Naive B cell (primary cell): ENCODE measurements around the gene BZW2. TPM values are rescaled to one million over a fixed set of nuclear protein-coding genes. Genes with fewer than 3 reads are reported as not detected.
"Not testable (repeated sequence)": the region's sequence is repeated elsewhere in the genome, so short reads cannot be mapped to it uniquely, and the experiment has no call there.

Source experiments
- ATAC-seq, 2 donors: fragments of 150-1000 bp; cut with Tn5 transposase; 2 replicates each; pipeline ENCODE4 v1.10.0; 2021; ENCODE audit warnings: low read depth in 2 of 2, mild to moderate bottlenecking in 2 of 2, moderate library complexity in 2 of 2
- DNase-seq: peaks from one replicate; pipeline ENCODE4 v3.0.0; 2022
- H3K27ac Mint-ChIP-seq, 6 donors: one replicate each; pipeline ENCODE4 v1.8.0; 2020 to 2022; ENCODE audit warnings: mild to moderate bottlenecking in 6 of 6, mixed read lengths in 6 of 6, moderate library complexity in 5 of 6, inconsistent platforms in 2 of 6
- H3K27me3 Mint-ChIP-seq, 3 donors: one replicate each; pipeline ENCODE4 v1.8.0; 2021 to 2022; ENCODE audit warnings: mixed read lengths in 3 of 3, mild to moderate bottlenecking in 1 of 3
- H3K36me3 Mint-ChIP-seq, 2 donors: one replicate each; pipeline ENCODE4 v1.8.0; 2020 to 2022; ENCODE audit warnings: mixed read lengths in 2 of 2, inconsistent platforms in 1 of 2, mild to moderate bottlenecking in 1 of 2
- H3K4me1 Mint-ChIP-seq, 3 donors: one replicate each; pipeline ENCODE4 v1.8.0; 2020 to 2022; ENCODE audit warnings: mixed read lengths in 3 of 3, inconsistent platforms in 1 of 3, mild to moderate bottlenecking in 1 of 3, moderate library complexity in 1 of 3
- H3K4me3 Mint-ChIP-seq, 8 donors: one replicate each; pipeline ENCODE4 v1.8.0; 2020 to 2022; ENCODE audit warnings: mild to moderate bottlenecking in 8 of 8, mixed read lengths in 8 of 8, moderate library complexity in 8 of 8, inconsistent platforms in 2 of 8
- H3K9me3 Mint-ChIP-seq, 7 donors: one replicate each; pipeline ENCODE4 v1.8.0; 2020 to 2022; ENCODE audit warnings: mixed read lengths in 7 of 7, mild to moderate bottlenecking in 5 of 7, inconsistent platforms in 2 of 7, moderate library complexity in 1 of 7
- polyA plus RNA-seq, 6 donors: library from polyadenylated mRNA; unstranded; fragments of 300-500 nt; fragmentation: Illumina TruSeq; gene quantifications; one replicate each; pipeline ENCODE4 v1.2.3, GENCODE V29; 2021; ENCODE audit warnings: low read depth in 6 of 6

Gene BZW2
- polyA plus RNA-seq, 6 donors from 2014 or later: 38.6 to 71.2 (median 53.4) TPM

DNA sequence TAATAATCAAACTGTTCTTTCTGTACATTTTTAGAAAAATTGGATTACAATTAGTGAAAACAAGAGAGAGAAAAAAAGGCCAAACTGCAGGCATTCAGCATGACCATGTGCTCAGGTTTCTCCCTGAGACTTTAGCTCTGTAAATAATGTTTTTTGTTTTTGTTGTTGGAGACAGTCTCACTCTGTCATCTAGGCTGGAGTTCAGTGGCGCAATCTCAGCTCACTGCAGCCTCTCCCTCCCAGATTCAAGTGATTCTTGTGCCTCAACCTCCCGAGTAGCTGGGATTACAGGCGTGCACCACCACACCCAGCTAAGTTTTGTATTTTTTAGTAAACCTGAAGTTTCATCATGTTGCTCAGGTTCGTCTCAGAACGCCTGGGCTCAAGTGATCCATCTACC lies 23.0 kb downstream of the BZW2 start:
- Mint-ChIP-seq H3K36me3 (peaks cover 25 to 27% of the 10 kb centered on the region in 2 donors), H3K27ac (no peak overlapping the region), H3K4me1 (peaks cover 0 to 7% (median 4%) of the 10 kb centered on the region in 3 donors), H3K27me3 (no peaks in the 10 kb centered on the region), H3K9me3 (peaks cover 0 to 6% (median 0%) of the 10 kb centered on the region in 7 donors), H3K4me3 (no peak overlapping the region)
- ATAC-seq (no peak), DNase-seq (no peak)

- peaks cover 25 to 27% of the 10 kb centered on the region in 2 donors for H3K36me3 Mint-ChIP-seq
- H3K9me3 Mint-ChIP-seq: peaks cover 0 to 6% (median 0%) of the 10 kb centered on the region in 7 donors
- DNase-seq (no peak), ATAC-seq (no peak)
- no peaks in the 10 kb centered on the region for H3K27me3 Mint-ChIP-seq
- H3K4me3 Mint-ChIP-seq: no peak overlapping the region
- no peak overlapping the region for H3K27ac Mint-ChIP-seq
- peaks cover 0 to 7% (median 0%) of the 10 kb centered on the region in 3 donors for H3K4me1 Mint-ChIP-seq
Measured at GRCh38 chr7:16669581-16669980, 23.6 kb downstream of the BZW2 start.

DNA sequence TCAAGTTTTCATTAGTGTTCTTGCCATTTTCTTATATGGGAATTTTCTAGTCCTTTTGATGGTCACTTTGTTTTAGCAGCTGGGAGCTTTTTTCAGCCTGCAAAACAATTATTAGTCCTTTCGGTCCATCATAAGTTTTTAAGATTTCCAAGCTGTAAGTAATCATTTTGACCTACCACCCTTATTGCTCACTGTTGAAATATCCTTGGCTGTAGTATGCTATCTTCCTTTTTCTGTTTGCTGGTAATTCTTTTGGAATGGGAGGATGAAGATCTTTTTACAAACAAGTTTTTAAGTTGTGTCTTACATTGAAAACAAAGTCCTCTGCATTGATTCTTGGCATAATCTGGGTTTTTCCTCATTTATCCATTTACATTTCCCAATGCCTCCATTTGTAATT lies 24.0 kb downstream of the BZW2 start:
- ATAC-seq (no peak), DNase-seq (no peak)
- Mint-ChIP-seq H3K9me3 (peaks cover 0 to 6% (median 0%) of the 10 kb centered on the region in 7 donors), H3K36me3 (peaks cover 25 to 27% of the 10 kb centered on the region in 2 donors), H3K27ac (no peak overlapping the region), H3K4me3 (no peak overlapping the region), H3K4me1 (peaks cover 0 to 7% (median 0%) of the 10 kb centered on the region in 3 donors), H3K27me3 (no peaks in the 10 kb centered on the region)

DNA sequence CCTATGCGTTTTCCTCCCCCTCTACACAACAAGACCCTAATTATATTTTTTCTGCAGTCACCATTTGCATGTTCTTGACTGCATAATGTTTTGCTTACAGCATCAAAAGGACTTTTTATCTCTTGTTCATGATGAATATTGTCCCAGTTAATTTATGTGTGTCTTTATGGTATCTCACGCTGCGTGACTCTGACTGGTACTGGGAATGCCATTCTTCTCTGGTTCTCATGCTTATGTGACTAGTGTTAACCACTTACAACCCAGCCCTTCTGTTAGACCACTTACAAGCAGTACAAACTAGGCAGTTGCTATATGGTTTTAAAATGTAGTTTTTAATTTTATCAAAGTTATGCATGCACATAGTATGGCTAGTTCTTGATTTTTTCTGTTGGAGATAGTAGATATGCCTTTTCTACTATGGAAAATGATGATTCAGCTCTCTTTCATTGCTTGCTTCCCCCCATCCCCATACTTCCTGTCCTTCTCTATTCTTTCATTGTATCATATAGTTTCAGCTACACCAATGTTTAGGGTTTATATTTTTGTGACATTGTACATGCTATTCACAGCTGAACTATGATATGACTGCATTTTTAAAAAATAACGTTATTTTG lies 24.9 kb downstream of the BZW2 start:
- H3K4me3 Mint-ChIP-seq: no peak overlapping the region
- H3K27ac Mint-ChIP-seq: peak overlapping the region in 1 of 6 donors; percentile 8
- ATAC-seq (no peak), DNase-seq (no peak)
- peaks cover 21 to 27% of the 10 kb centered on the region in 2 donors for H3K36me3 Mint-ChIP-seq
- no peaks in the 10 kb centered on the region for H3K27me3 Mint-ChIP-seq
- peaks cover 0 to 6% (median 0%) of the 10 kb centered on the region in 7 donors for H3K9me3 Mint-ChIP-seq
- peaks cover 0 to 7% (median 0%) of the 10 kb centered on the region in 3 donors for H3K4me1 Mint-ChIP-seq

GRCh38 chr7:16671811-16672210 lies 25.8 kb downstream of the BZW2 start:
- Mint-ChIP-seq H3K9me3 (peaks cover 0 to 6% (median 0%) of the 10 kb centered on the region in 7 donors), H3K4me1 (peaks cover 0 to 7% (median 0%) of the 10 kb centered on the region in 3 donors), H3K27ac (no peak overlapping the region), H3K27me3 (no peaks in the 10 kb centered on the region), H3K4me3 (no peak overlapping the region), H3K36me3 (peaks cover 24 to 27% of the 10 kb centered on the region in 2 donors)
- ATAC-seq: no peak
- no peak for DNase-seq

- H3K36me3 Mint-ChIP-seq: peaks cover 36 to 43% of the 10 kb centered on the region in 2 donors
- peaks cover 0 to 6% (median 0%) of the 10 kb centered on the region in 7 donors for H3K9me3 Mint-ChIP-seq
- no peak overlapping the region for H3K27ac Mint-ChIP-seq
- ATAC-seq (no peak), DNase-seq (no peak)
- H3K4me3 Mint-ChIP-seq: no peak overlapping the region
- H3K27me3 Mint-ChIP-seq: no peaks in the 10 kb centered on the region
- peaks cover 0 to 7% (median 0%) of the 10 kb centered on the region in 3 donors for H3K4me1 Mint-ChIP-seq
Measured at GRCh38 chr7:16675277-16675676, 29.3 kb downstream of the BZW2 start.

DNA sequence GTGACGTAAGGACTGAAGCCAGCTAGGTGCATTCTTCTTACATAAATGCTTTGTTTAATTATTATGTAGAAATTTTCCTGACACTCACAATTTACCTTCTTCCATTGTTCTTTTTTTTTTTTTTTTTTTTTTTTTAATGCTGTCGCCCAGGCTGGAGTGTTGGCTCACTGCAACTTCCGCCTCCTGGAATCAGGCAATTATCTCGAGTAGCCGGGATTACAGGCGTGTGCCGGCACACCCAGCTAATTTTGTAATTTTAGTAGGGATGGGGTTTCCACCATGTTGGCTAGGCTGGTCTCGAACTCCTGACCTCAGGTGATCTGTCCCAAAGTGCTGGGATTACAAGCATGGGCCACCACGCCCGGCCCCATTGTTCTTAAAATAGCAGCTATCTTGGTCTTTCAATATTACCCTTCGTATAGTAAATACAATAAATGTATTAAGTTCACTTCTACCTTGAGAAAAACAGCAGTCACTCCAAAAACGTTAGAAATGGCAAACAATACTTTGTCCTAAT lies 32.1 kb downstream of the BZW2 start:
- Mint-ChIP-seq H3K36me3 (peaks cover 22 to 32% of the 10 kb centered on the region in 2 donors), H3K4me1 (no peaks in the 10 kb centered on the region), H3K27me3 (no peaks in the 10 kb centered on the region), H3K9me3 (no peaks in the 10 kb centered on the region), H3K27ac (no peak overlapping the region), H3K4me3 (no peak overlapping the region)
- ATAC-seq: no peak
- DNase-seq: no peak

DNA sequence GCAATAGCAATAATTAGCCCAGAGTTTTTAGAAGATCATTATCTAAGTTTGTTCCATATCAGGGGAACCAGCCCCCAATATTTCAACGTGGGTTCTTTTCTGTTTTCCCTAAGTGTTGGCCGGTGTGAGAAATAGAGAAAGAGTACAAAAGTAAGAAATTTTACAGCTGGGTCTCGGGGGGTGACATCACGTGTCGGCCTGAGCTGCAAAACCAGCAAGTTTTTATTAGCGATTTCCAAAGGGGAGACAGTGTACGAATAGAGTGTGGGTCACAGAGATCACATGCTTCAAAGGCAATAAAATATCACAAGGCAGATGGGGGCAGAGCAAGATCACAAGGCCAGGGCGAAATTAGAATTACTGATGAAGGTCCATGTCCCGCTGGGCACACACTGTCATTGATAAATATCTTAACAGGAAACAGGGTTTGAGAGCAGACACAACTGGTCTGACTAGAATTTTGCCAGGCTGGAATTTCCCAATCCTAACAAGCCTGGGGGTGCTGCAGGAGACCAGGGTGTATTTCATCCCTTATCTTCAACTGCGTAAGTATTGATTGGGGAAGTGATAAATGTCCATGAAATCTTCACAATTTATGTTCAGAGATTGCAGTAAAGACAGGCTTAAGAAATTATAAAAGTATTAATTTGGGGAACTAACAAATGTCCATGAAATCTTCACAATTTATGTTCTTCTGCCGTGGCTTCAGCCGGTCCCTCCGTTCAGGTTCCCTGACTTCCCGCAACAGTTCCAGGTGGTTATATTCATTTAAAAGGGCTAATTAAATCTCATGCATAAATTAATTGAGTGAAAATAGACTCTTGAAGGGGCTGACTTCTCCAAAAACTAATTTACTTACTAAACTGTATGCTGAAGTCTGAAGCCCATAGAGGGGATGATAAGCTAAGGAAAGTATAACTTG lies 32.9 kb downstream of the BZW2 start:
- H3K4me1 Mint-ChIP-seq, DNase-seq, H3K9me3 Mint-ChIP-seq, ATAC-seq, H3K27me3 Mint-ChIP-seq, H3K4me3 Mint-ChIP-seq: not testable (repeated sequence)
- peaks cover 22 to 37% of the 10 kb centered on the region in 2 donors for H3K36me3 Mint-ChIP-seq
- peak overlapping the region in 2 of 6 donors; percentile 47 to 69 for H3K27ac Mint-ChIP-seq

DNA sequence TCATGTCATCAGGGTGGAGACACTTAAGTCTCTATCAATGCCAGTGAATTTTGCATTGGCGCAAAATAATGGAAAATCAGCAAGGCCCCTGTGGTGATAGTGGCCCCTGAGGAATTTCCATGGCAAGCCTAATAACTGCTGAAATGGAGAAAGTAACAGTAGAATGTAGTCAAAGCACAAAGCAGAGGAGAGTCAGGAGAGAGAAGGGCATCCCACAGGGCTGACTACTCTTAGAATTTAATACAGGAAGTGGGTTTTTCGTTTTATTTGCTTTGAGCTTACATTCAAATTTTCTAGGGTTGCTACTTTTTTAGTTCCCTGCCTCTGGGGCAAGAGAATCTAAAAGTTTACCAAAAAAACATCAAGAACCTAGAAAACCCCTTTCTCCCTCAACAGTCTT lies 39.0 kb downstream of the BZW2 start:
- Mint-ChIP-seq H3K27ac (peak overlapping the region in 2 of 6 donors; percentile 9 to 78), H3K4me3 (peak overlapping the region in 3 of 8 donors; percentile 22 to 33 (median 33)), H3K27me3 (no peaks in the 10 kb centered on the region), H3K9me3 (no peaks in the 10 kb centered on the region), H3K4me1 (peaks cover 4 to 22% (median 8%) of the 10 kb centered on the region in 3 donors), H3K36me3 (peaks cover 16 to 22% of the 10 kb centered on the region in 2 donors)
- DNase-seq: no peak
- no peak for ATAC-seq

- Mint-ChIP-seq H3K27me3 (no peaks in the 10 kb centered on the region), H3K27ac (peak overlapping the region in 5 of 6 donors; percentile 29 to 78 (median 64)), H3K9me3 (no peaks in the 10 kb centered on the region), H3K36me3 (peaks cover 18% of the 10 kb centered on the region in 2 donors), H3K4me3 (peak overlapping the region in 3 of 8 donors; percentile 17 to 40 (median 22)), H3K4me1 (peaks cover 4 to 22% (median 8%) of the 10 kb centered on the region in 3 donors)
- no peak for ATAC-seq
- DNase-seq: no peak
Measured at GRCh38 chr7:16685535-16685934, 39.6 kb downstream of the BZW2 start.

GRCh38 chr7:16688249-16688648 lies 42.3 kb downstream of the BZW2 start:
- no peaks in the 10 kb centered on the region for H3K9me3 Mint-ChIP-seq
- peaks cover 4 to 22% (median 8%) of the 10 kb centered on the region in 3 donors for H3K4me1 Mint-ChIP-seq
- ATAC-seq (no peak), DNase-seq (no peak)
- H3K27ac Mint-ChIP-seq: peak overlapping the region in 1 of 6 donors; percentile 48
- H3K36me3 Mint-ChIP-seq: peaks cover 14 to 16% of the 10 kb centered on the region in 2 donors
- no peak overlapping the region for H3K4me3 Mint-ChIP-seq
- no peaks in the 10 kb centered on the region for H3K27me3 Mint-ChIP-seq

DNA sequence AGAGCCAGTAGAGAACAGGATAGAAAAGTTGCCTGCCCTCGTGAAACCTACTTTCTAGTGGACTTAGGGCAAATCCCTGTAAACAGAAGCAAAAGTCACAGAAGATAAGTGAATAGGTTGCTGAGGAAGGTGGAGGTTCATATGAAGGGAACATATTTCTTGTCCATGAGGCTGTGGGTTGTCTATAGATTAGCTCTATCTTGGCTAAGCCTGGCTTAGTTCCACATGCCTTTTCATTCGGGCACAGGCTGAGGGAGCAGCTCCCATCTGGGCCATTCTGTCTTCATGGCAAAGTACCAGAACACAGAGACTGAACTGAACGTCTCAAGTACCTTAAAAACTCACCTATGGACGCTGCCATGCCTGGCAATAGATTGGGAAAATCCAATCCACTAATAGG lies 45.3 kb downstream of the BZW2 start:
- Mint-ChIP-seq H3K9me3 (no peaks in the 10 kb centered on the region), H3K27me3 (no peaks in the 10 kb centered on the region), H3K36me3 (peaks cover 9 to 15% of the 10 kb centered on the region in 2 donors), H3K4me1 (no peaks in the 10 kb centered on the region), H3K27ac (peak overlapping the region in 1 of 6 donors; percentile 61), H3K4me3 (no peak overlapping the region)
- DNase-seq (no peak), ATAC-seq (no peak)

DNA sequence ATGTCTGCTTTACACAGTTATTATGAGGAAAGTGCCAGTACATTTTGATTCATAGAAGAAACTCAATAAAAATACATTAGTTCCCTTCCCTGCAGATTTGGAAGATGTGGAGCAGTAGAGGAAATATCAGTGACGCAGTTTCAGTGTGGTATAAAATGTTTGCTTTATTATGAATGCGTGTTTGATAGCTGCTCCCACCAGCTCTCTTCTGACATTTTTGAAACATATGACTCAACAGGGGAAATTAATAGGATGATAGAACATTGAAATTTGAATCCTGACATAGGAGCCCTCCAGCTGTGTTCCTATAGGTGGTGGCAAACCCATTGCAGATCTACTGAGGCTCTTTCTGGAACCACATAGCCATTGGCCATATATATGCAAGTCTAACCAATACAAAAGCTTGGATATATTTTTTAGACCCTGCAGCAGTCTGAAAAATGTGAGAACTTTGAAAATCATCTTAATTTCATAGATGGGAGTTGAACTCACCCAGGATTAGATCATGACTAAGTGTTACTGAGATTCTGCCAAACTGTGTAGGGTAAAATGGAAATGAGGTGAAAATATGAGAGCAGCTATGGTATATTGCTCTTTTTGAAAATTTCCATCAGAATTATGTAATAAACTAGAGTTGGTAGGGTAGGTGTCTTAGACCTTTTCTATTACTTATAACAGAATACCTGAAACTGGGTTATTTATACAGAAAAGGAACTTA lies 47.8 kb downstream of the BZW2 start:
- H3K4me1 Mint-ChIP-seq: no peaks in the 10 kb centered on the region
- no peaks in the 10 kb centered on the region for H3K9me3 Mint-ChIP-seq
- peak overlapping the region in 1 of 6 donors; percentile 36 for H3K27ac Mint-ChIP-seq
- no peak for DNase-seq
- ATAC-seq: no peak
- H3K27me3 Mint-ChIP-seq: no peaks in the 10 kb centered on the region
- no peak overlapping the region for H3K4me3 Mint-ChIP-seq
- H3K36me3 Mint-ChIP-seq: peaks cover 16 to 25% of the 10 kb centered on the region in 2 donors
